Mucosa of rectum (tissue), 2 donors: ENCODE measurements around the gene SMIM21.

Experiments
- H3K27ac ChIP-seq, 2 donors: one replicate each; pipeline ENCODE4 v1.7.0; 2013; ENCODE audit warnings: inconsistent platforms in 2 of 2, low read depth in 2 of 2, low read length in 2 of 2
- H3K27me3 ChIP-seq, 2 donors: one replicate each; pipeline ENCODE4 v1.7.0; 2013; ENCODE audit warnings: low read length in 2 of 2; ENCODE audit not compliant: control insufficient read depth in 2 of 2, insufficient read depth in 2 of 2
- H3K36me3 ChIP-seq, 2 donors: one replicate each; pipeline ENCODE4 v1.7.0; 2013; ENCODE audit warnings: low read length in 2 of 2; ENCODE audit not compliant: control insufficient read depth in 2 of 2, insufficient read depth in 2 of 2
- H3K4me1 ChIP-seq, 2 donors: one replicate each; pipeline ENCODE4 v1.7.0; 2013; ENCODE audit warnings: low read length in 2 of 2, mild to moderate bottlenecking in 1 of 2; ENCODE audit not compliant: control insufficient read depth in 2 of 2, insufficient read depth in 2 of 2
- H3K4me3 ChIP-seq, 2 donors: one replicate each; pipeline ENCODE4 v1.7.0; 2013; ENCODE audit warnings: low read length in 2 of 2
- H3K9ac ChIP-seq, 2 donors: one replicate each; pipeline ENCODE4 v1.7.0; 2013; ENCODE audit warnings: low read length in 2 of 2, low read depth in 1 of 2, mild to moderate bottlenecking in 1 of 2
- H3K9me3 ChIP-seq, 2 donors: one replicate each; pipeline ENCODE4 v1.7.0; 2013; ENCODE audit warnings: low read length in 2 of 2; ENCODE audit not compliant: control insufficient read depth in 2 of 2
- donor health status: healthy.
- donor health status: Normal muscosa, but diverticular disease.

The SMIM21 gene

GRCh38 chr18:75462178-75462832 lies 34.8 kb upstream of the SMIM21 start:
- H3K27me3 ChIP-seq, result peaks cover 0 to 4% of the 10 kb centered on the region in 2 donors
- H3K9ac ChIP-seq, result no peak overlapping the region
- no peaks in the 10 kb centered on the region for H3K4me1 ChIP-seq
- H3K27ac ChIP-seq, result no peak overlapping the region
- no peak overlapping the region for H3K4me3 ChIP-seq
- no peaks in the 10 kb centered on the region for H3K36me3 ChIP-seq
- H3K9me3 ChIP-seq, result no peaks in the 10 kb centered on the region

GRCh38 chr18:75456199-75456631 lies 28.7 kb upstream of the SMIM21 start:
- Histone ChIP-seq H3K4me1 (no peaks in the 10 kb centered on the region), H3K9ac (no peak overlapping the region), H3K4me3 (peak overlapping the region; percentile 5 to 24), H3K27ac (no peak overlapping the region), H3K27me3 (peaks cover 5 to 11% of the 10 kb centered on the region in 2 donors), H3K9me3 (no peaks in the 10 kb centered on the region), H3K36me3 (no peaks in the 10 kb centered on the region)

GRCh38 chr18:75455249-75456198 lies 28.0 kb upstream of the SMIM21 start:
- Histone ChIP-seq H3K27me3 (peaks cover 5 to 11% of the 10 kb centered on the region in 2 donors), H3K36me3 (no peaks in the 10 kb centered on the region), H3K9ac (no peak overlapping the region), H3K9me3 (no peaks in the 10 kb centered on the region), H3K27ac (no peak overlapping the region), H3K4me3 (peak overlapping the region; percentile 31 to 45), H3K4me1 (no peaks in the 10 kb centered on the region)

GRCh38 chr18:75454022-75454795 lies 26.7 kb upstream of the SMIM21 start:
- Histone ChIP-seq H3K9me3 (no peaks in the 10 kb centered on the region), H3K4me1 (no peaks in the 10 kb centered on the region), H3K9ac (no peak overlapping the region), H3K4me3 (no peak overlapping the region), H3K36me3 (no peaks in the 10 kb centered on the region), H3K27ac (no peak overlapping the region), H3K27me3 (peaks cover 3 to 11% of the 10 kb centered on the region in 2 donors)

GRCh38 chr18:75450906-75451305 lies 23.4 kb upstream of the SMIM21 start:
- H3K9ac ChIP-seq, result no peak overlapping the region
- no peak overlapping the region for H3K27ac ChIP-seq
- H3K9me3 ChIP-seq, result no peaks in the 10 kb centered on the region
- H3K4me3 ChIP-seq, result no peak overlapping the region
- peaks cover 3 to 6% of the 10 kb centered on the region in 2 donors for H3K27me3 ChIP-seq
- no peaks in the 10 kb centered on the region for H3K4me1 ChIP-seq
- H3K36me3 ChIP-seq, result no peaks in the 10 kb centered on the region

- Histone ChIP-seq H3K4me3 (no peak overlapping the region), H3K4me1 (no peaks in the 10 kb centered on the region), H3K9me3 (no peaks in the 10 kb centered on the region), H3K27ac (no peak overlapping the region), H3K9ac (no peak overlapping the region), H3K27me3 (peaks cover 0 to 1% of the 10 kb centered on the region in 2 donors), H3K36me3 (no peaks in the 10 kb centered on the region)
Observed at GRCh38 chr18:75441896-75442295, 14.4 kb upstream of the SMIM21 start.

- no peak overlapping the region for H3K4me3 ChIP-seq
- H3K9ac ChIP-seq, result no peak overlapping the region
- H3K27ac ChIP-seq, result no peak overlapping the region
- peaks cover 0 to 1% of the 10 kb centered on the region in 2 donors for H3K27me3 ChIP-seq
- H3K36me3 ChIP-seq, result no peaks in the 10 kb centered on the region
- no peaks in the 10 kb centered on the region for H3K4me1 ChIP-seq
- H3K9me3 ChIP-seq, result no peaks in the 10 kb centered on the region
Observed at GRCh38 chr18:75439348-75439747, 11.8 kb upstream of the SMIM21 start.

GRCh38 chr18:75438891-75439290 lies 11.4 kb upstream of the SMIM21 start:
- Histone ChIP-seq H3K9me3 (no peaks in the 10 kb centered on the region), H3K27ac (no peak overlapping the region), H3K4me3 (no peak overlapping the region), H3K36me3 (no peaks in the 10 kb centered on the region), H3K4me1 (no peaks in the 10 kb centered on the region), H3K27me3 (peaks cover 0 to 1% of the 10 kb centered on the region in 2 donors), H3K9ac (no peak overlapping the region)

- Histone ChIP-seq H3K9me3 (no peaks in the 10 kb centered on the region), H3K9ac (no peak overlapping the region), H3K27ac (no peak overlapping the region), H3K4me1 (no peaks in the 10 kb centered on the region), H3K4me3 (no peak overlapping the region), H3K27me3 (no peaks in the 10 kb centered on the region), H3K36me3 (no peaks in the 10 kb centered on the region)
Observed at GRCh38 chr18:75437979-75438378, 10.5 kb upstream of the SMIM21 start.
